Bone marrow (tissue), 2 donors: ENCODE data around the gene ENTPD6.
"Not testable (repeated sequence)": the region's sequence is repeated elsewhere in the genome, so short reads cannot be mapped to it uniquely, and the experiment has no call there.

Source experiments
- DNase-seq, 2 donors: peaks; one replicate each; lab custom pipeline; 2025; lab: John Stamatoyannopoulos, UW

Gene ENTPD6

GRCh38 chr20:25195014-25195961, at the start of gene ENTPD6:
Gene ENTPD6 (plus strand): TSS chr20:25195712. CDS start chr20:25206537, 10,825 bp downstream.
- peak; percentile 78 to 79 for DNase-seq

GRCh38 chr20:25146976-25147375, 48.5 kb upstream of the ENTPD6 start:
- no peak for DNase-seq

GRCh38 chr20:25147716-25148115, 47.8 kb upstream of the ENTPD6 start:
- DNase-seq, result no peak

- DNase-seq, result no peak
Measured at GRCh38 chr20:25148181-25148981, 47.1 kb upstream of the ENTPD6 start.

GRCh38 chr20:25148982-25149846, 46.3 kb upstream of the ENTPD6 start:
- no peak for DNase-seq

- no peak for DNase-seq
Measured at GRCh38 chr20:25150016-25150415, 45.5 kb upstream of the ENTPD6 start.

GRCh38 chr20:25158043-25158442, 37.5 kb upstream of the ENTPD6 start:
- no peak for DNase-seq

- DNase-seq, result no peak
Measured at GRCh38 chr20:25160467-25160866, 35.0 kb upstream of the ENTPD6 start.

GRCh38 chr20:25160897-25161296, 34.6 kb upstream of the ENTPD6 start:
- no peak for DNase-seq

- DNase-seq, result no peak
Measured at GRCh38 chr20:25165128-25165527, 30.4 kb upstream of the ENTPD6 start.

- not testable (repeated sequence) for DNase-seq
Measured at GRCh38 chr20:25166105-25166782, 29.3 kb upstream of the ENTPD6 start.

- DNase-seq, result no peak
Measured at GRCh38 chr20:25173321-25173720, 22.2 kb upstream of the ENTPD6 start.

GRCh38 chr20:25173886-25174308, 21.6 kb upstream of the ENTPD6 start:
- DNase-seq, result no peak

GRCh38 chr20:25176184-25176583, 19.3 kb upstream of the ENTPD6 start:
- DNase-seq, result no peak

- no peak for DNase-seq
Measured at GRCh38 chr20:25177890-25178321, 17.6 kb upstream of the ENTPD6 start.

- peak in 1 of 2 donors; percentile 20 for DNase-seq
Measured at GRCh38 chr20:25178563-25179438, 16.7 kb upstream of the ENTPD6 start.

- no peak for DNase-seq
Measured at GRCh38 chr20:25179439-25180089, 15.9 kb upstream of the ENTPD6 start.

- not testable (repeated sequence) for DNase-seq
Measured at GRCh38 chr20:25184391-25184790, 11.1 kb upstream of the ENTPD6 start.

- DNase-seq, result no peak
Measured at GRCh38 chr20:25187220-25187619, 8.3 kb upstream of the ENTPD6 start.

GRCh38 chr20:25187635-25188034, 7.9 kb upstream of the ENTPD6 start:
- no peak for DNase-seq
